ENCODE measurements around the gene SNRNP70. TPM values are rescaled to one million over a fixed set of nuclear protein-coding genes. Genes with fewer than 3 reads are reported as not detected.
A peak's percentile ranks its signal among the peaks of the same experiment; 100 is the strongest.

The SNRNP70 gene
- polyA plus RNA-seq, 1 donor = 259 TPM

GRCh38 chr19:49102303-49102702 lies 17.1 kb downstream of the SNRNP70 start:
- no peak for DNase-seq

DNA sequence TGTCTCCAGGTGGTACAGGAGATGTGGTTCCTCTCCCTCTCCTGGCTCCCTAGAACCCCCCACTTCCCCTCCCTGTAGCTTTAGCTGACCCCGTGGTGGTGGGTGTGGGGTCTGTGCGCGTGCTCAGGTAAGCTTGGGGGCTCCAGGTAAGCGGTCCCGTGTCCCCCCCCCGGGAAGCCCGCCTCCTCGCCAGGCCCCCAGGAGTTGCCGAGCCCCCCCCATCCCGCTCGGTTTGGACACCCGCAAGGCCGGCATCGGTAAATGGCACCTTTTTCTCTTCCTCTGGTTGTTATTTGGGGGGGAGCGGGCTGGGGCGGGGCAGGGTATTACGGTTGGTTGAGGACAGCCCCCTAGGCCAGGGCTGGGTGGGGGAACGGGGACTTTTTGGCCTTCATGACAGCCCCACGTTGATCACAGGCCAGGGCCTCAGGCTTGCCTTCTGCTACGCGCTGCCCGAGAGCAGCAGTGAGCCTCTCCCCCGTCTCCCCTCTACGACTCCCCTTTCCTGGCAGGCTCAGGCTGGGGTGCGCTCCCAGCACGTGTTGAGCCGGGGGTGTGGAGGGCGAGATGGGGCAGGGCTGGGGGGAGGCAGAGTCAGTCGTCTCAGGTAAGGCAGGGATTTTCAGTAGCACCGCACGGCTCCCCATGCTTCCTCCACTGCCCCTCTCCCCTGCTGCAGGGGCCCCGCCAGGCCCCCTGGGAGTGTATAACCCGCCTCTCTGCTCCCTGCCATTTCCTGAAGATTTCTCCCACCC lies 18.3 kb downstream of the SNRNP70 start:
- no peak for DNase-seq

DNA sequence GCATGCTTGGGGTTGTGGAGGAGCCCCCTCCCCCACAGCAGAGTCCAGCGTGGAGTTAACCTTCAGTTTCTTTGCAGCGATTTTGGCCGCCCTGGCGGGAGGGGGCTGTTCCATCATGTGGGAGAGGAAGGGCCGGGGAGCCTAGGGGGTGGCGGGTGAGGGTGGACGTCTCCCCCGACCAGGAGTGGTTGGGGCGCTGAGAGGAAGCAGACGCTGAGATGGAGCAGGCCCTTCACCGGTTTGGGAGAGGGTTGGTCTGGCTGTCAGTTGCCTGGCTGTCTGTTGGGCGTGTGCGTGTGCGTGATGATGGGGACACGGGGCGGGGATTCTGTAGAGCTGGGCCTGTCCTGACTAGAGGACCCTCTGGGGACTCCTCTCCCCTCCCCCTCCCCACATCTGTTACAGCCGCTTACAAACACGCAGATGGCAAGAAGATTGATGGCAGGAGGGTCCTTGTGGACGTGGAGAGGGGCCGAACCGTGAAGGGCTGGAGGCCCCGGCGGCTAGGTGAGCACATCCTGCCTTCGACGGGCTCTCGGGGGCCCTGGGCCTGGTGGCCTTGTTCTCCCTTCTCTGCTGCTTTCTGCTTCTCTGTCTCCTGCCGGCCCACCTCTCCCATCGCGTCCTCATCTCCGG lies 19.1 kb downstream of the SNRNP70 start:
- peak; percentile 67 for DNase-seq

- DNase-seq = no peak
These were observed 21.4 kb downstream of the SNRNP70 start for GRCh38 chr19:49106648-49107135.

GRCh38 chr19:49107625-49108459 lies 22.6 kb downstream of the SNRNP70 start:
- no peak for DNase-seq

DNA sequence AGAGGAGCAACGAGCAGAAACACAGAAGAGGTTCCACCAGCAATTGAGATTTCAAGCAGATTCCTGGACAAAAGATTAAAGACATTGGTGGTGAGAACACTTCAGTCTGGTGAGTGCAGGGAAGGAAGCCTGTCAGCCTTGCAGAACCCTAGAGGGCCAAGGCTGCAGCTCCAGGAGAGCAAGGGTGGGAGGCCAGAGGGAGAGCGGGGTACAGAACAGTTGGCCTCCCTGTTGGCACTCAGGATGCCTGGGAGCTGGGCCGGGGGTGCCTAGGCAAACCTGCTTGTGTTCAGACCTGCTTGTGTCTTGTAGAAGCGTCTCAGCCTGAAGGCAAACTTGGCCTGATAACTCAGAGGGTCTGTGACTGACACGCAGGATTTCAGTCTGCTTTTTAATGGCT lies 23.8 kb downstream of the SNRNP70 start:
- DNase-seq = no peak

GRCh38 chr19:49109569-49110233 lies 24.4 kb downstream of the SNRNP70 start:
- no peak for DNase-seq

DNA sequence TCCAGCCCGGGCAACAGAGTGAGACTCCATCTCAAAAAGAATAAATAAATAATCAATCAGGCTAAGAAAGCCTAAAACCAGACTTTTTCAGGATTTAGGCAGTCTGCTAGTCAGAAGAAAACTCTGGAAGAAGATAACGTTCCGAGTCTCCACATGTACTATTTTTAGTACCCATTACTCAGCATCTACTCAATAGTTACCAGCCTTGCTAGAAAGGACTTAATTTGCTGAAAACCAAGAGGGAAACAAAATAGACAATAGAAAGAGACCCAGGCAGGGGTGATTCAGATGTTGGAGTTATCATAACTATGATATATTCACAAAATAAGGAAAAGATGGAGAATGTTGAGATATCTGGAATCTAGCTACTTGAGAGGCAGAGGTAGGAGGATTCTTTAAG lies 25.3 kb downstream of the SNRNP70 start:
- no peak for DNase-seq

DNA sequence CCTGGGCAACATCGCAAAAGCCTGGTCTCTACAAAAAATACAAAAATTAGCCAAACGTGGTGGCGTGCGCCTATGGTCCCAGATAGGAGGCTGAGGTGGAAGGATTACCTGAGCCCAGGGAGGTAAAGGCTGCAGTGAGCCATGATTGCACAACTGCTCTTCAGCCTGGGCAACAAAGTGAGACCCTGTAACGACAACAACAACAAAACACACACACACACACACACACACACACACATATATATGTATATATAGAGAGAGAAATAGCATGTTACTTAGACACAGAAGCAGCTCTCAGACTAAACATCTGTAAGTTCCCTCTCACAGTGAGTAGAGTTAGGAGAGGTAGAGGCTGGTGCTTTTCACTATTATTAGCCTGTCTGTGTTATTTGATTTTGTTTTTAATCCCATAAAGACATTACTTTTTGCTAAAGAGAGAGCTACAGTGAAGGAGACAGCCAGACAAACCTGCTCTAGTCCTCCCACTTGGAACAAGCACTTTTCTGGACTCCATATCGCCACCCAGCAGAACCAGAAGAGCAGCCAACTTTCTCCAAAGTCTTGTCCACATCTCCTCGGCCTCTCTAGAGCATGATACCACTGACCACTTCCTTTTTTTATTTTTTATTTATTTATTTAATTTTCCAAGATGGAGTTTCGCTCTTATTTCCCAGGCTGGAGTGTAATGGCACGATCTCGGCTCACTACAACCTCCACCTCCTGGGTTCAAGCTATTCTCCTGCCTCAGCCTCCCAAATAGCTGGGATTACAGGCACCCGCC lies 26.2 kb downstream of the SNRNP70 start:
- DNase-seq = no peak

DNA sequence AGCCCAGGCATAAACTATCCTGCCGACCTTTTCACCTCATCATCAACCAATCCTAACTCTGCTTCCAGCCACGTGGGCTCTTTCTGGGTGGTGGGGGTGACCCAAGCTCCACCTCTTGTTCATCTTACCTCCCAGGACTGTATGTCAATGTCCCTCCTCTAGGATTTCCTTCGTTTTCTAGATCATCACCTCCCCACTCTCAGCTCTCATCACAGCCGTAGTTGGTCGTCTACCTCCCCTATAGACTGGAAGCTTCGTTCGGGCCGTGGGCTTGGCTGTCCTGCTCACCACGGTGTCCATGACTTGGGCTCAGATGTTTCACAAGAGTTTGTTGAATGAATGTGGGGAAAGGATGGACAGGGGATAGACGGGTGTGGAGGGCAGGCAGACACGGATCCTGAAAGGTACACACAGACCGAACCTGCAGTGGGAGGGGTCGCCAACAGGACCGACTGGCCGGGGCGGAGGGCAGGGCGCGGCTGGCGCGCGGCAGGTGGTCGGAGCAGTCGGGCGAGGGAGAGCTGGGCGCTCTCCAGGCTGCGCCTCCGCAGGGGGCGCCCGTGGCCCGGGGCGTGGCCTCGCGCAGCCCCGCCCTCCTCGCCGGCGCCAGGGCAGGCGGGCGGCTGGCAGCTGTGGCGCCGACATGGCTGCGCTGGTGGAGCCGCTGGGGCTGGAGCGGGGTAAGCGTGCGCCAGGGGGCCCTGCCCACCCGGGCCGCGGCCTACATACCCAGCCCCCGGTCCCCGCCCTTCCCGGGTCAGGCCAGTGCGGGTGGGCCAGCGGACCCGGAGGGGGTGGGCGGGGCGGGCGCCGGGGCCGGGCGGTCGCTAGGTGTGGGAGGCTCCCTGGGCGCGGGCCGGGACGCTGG lies 28.7 kb downstream of the SNRNP70 start, which contains the start of gene LIN7B:
LIN7B (plus strand) TSS at position 609 of the 868 bp plus-strand sequence; CDS start at position 644, 35 bp downstream.
- peak; percentile 78 for DNase-seq

GRCh38 chr19:49114630-49115363 lies 29.5 kb downstream of the SNRNP70 start:
- DNase-seq = peak; percentile 53

GRCh38 chr19:49116544-49116943 lies 31.3 kb downstream of the SNRNP70 start:
- DNase-seq = no peak

- no peak for DNase-seq
These were observed 32.7 kb downstream of the SNRNP70 start for GRCh38 chr19:49117677-49118564.

GRCh38 chr19:49118565-49119410 lies 33.5 kb downstream of the SNRNP70 start, which contains the start of gene C19orf73:
TSS of gene C19orf73 (minus strand) at chr19:49119143. CDS start at chr19:49119022, 121 bp downstream.
- peak; percentile 95 for DNase-seq

- peak; percentile 74 for DNase-seq
These were observed 34.4 kb downstream of the SNRNP70 start, which contains the start of gene PPFIA3 for GRCh38 chr19:49119411-49120324. TSS of gene PPFIA3 (plus strand) at chr19:49119544. CDS start at chr19:49127874, 8,330 bp downstream.

GRCh38 chr19:49120325-49120683 lies 35.1 kb downstream of the SNRNP70 start:
- no peak for DNase-seq

Data from hindlimb muscle (tissue), 1 donor.